ENCODE results near the gene KLF13. TPM values are rescaled to one million over a fixed set of nuclear protein-coding genes. Genes with fewer than 3 reads are reported as not detected.

KLF13 gene
- total and polyA plus RNA-seq, 7 experiments from 2014 or later: 42.4 to 256 (median 194) TPM

DNA sequence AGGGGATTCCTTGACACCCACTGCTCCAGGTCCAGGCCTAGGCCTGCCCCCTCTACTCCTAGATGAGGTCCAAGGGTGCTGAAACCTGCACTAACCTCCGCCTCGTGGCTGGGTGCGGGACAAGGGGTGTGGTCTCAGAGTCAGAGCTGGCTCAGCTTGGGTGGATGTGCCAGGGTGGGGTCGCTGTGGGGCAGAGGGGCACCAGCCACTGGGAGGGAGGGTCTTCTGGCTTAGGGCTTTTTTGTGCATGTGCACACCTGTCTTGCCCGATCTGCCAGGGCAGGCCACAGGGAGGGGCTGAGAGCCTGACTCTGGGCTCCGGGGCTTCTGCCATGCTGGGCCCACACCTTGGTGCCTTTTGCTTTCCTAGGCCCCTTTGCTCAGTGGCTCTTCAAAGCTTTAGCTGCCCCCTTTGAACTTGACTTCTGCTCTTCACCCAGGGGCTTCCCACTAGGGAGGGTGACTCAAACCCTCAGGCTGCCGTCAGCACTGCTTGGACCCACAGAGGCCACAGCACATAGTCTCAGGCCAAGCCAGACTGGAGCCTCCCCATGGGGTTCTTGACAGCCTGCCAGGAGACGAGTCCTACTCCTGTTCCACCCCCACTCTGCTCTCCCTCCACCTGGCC, 73.0 kb downstream of the KLF13 start:
- H3K4me1 ChIP-seq (ENCODE audit: control insufficient read depth in 2 of 2, insufficient read depth in 2 of 2, low read length in 2 of 2): peaks cover 0 to 14% of the 10 kb centered on the region in 2 donors
- H3K4me1 Mint-ChIP-seq: peaks cover 14 to 44% (median 30%) of the 10 kb centered on the region in 7 donors
- H3K36me3 Mint-ChIP-seq: peaks cover 0 to 5% (median 0%) of the 10 kb centered on the region in 5 donors
- POLR2A ChIA-PET: interaction anchor here (0.6 to 2.6 kb wide), 3 partner anchors 18 to 71 kb away, joined by 4 to 16 read pairs (median 4); no protein-coding TSS in a partner anchor
- no peak overlapping the region for H3K4me3 Mint-ChIP-seq
- no peak for ATAC-seq
- H3K9me3 Mint-ChIP-seq: peaks cover 0 to 3% (median 0%) of the 10 kb centered on the region in 11 donors
- no peak overlapping the region for H3K4me3 ChIP-seq (ENCODE audit: low read length)
- CTCF ChIA-PET: interaction anchor here (1.1 kb wide), 1 partner anchor 83 kb away, joined by 4 read pairs; no protein-coding TSS in a partner anchor
- peak overlapping the region in 2 of 9 donors; percentile 56 to 65 for H3K27ac Mint-ChIP-seq
- no peaks in the 10 kb centered on the region for H3K27me3 ChIP-seq (ENCODE audit: control insufficient read depth in 2 of 2, insufficient read depth in 2 of 2, low read length in 2 of 2)
- no peak for DNase-seq
- H3K36me3 ChIP-seq (ENCODE audit: control insufficient read depth in 2 of 3, insufficient read depth in 3 of 3, low read length in 3 of 3): no peaks in the 10 kb centered on the region
- H3K9me3 ChIP-seq (ENCODE audit: control insufficient read depth in 2 of 3, low read length in 3 of 3): no peaks in the 10 kb centered on the region
- H3K27me3 Mint-ChIP-seq: no peaks in the 10 kb centered on the region
- H3K27ac ChIP-seq (ENCODE audit: low read depth, low read length): no peak overlapping the region
- intact Hi-C loops (cut with micrococcal nuclease): loop anchor here in 1 of 2 donors (1.0 kb wide), 1 partner anchor 7 kb away; no protein-coding TSS in a partner anchor

DNA sequence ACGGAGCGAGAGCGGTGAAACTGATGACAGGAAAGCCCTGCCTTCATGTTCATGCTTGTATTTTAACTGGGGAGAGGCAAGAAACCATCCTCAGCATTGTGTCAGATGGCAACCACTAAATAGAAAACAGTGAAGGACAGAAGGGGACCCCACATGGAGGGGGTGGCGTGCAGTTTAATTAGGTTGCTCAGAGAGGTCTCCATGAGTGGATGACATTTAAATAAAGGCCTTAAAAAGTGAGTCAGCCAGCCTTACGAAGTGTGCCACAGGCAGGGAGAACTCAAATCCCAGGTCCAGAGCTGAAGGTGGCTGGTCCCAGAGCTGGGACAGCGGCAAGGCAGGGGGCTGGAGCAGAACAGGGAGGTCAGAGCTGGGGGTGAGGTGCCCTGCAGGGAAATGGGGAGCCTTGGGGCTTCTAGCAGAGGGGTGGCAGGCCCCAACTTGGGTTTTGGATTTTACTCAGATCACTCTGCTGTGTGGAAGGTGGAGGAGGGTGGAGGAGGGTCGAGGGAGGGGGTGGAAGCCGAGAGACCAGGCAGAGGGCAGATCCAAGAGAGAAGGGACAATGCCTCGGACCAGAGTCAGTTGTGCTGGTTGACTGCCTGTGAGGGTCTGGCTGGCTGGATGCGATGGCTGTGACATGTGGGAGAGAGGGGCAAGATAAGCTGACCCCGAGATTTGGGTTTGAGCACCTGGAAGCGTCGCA, 73.7 kb downstream of the KLF13 start:
- no peaks in the 10 kb centered on the region for H3K27me3 ChIP-seq (ENCODE audit: control insufficient read depth in 2 of 2, insufficient read depth in 2 of 2, low read length in 2 of 2)
- H3K4me3 ChIP-seq (ENCODE audit: low read length): no peak overlapping the region
- peaks cover 0 to 21% of the 10 kb centered on the region in 2 donors for H3K4me1 ChIP-seq (ENCODE audit: control insufficient read depth in 2 of 2, insufficient read depth in 2 of 2, low read length in 2 of 2)
- Mint-ChIP-seq H3K4me3 (no peak overlapping the region), H3K36me3 (peaks cover 0 to 10% (median 0%) of the 10 kb centered on the region in 5 donors), H3K27me3 (no peaks in the 10 kb centered on the region), H3K4me1 (peaks cover 21 to 51% (median 37%) of the 10 kb centered on the region in 7 donors), H3K27ac (no peak overlapping the region), H3K9me3 (peaks cover 0 to 3% (median 0%) of the 10 kb centered on the region in 11 donors)
- ATAC-seq (no peak), DNase-seq (no peak)
- ChIA-PET POLR2A (no interaction called here), CTCF (no interaction called here)
- H3K36me3 ChIP-seq (ENCODE audit: control insufficient read depth in 2 of 3, insufficient read depth in 3 of 3, low read length in 3 of 3): no peaks in the 10 kb centered on the region
- intact Hi-C loops (cut with micrococcal nuclease): loop anchor here in 1 of 2 donors (1.0 kb wide), 1 partner anchor 8 kb away; no protein-coding TSS in a partner anchor
- H3K27ac ChIP-seq (ENCODE audit: low read depth, low read length): no peak overlapping the region
- H3K9me3 ChIP-seq (ENCODE audit: control insufficient read depth in 2 of 3, low read length in 3 of 3): no peaks in the 10 kb centered on the region

DNA sequence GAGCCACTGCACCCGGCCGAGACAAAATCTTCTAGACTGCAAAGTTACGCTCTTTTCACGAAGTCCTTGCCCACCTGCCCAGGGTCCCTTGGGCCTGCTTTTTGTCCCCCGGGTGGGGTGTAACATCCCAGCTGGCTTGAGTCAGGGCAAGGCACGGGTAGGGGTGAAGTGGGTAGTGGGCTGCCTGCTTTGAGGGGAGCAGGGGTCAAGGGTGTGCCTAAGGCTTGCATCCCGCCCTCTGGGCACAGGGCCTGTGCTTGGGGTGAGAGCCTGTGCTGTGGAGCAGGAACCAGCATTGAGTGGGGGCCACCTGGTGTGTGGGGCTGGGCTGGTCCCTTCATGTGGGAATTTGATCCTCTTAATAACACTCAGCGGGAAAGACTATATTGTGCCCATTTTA, 74.6 kb downstream of the KLF13 start:
- peaks cover 0 to 6% (median 0%) of the 10 kb centered on the region in 11 donors for H3K9me3 Mint-ChIP-seq
- H3K4me3 Mint-ChIP-seq: no peak overlapping the region
- DNase-seq (no peak), ATAC-seq (no peak)
- peaks cover 0 to 14% (median 4%) of the 10 kb centered on the region in 5 donors for H3K36me3 Mint-ChIP-seq
- H3K27me3 Mint-ChIP-seq: no peaks in the 10 kb centered on the region
- peak overlapping the region in 1 of 9 donors; percentile 15 for H3K27ac Mint-ChIP-seq
- no peak overlapping the region for H3K4me3 ChIP-seq (ENCODE audit: low read length)
- intact Hi-C loops (cut with micrococcal nuclease): no loop called here
- no peaks in the 10 kb centered on the region for H3K9me3 ChIP-seq (ENCODE audit: control insufficient read depth in 2 of 3, low read length in 3 of 3)
- no peaks in the 10 kb centered on the region for H3K27me3 ChIP-seq (ENCODE audit: control insufficient read depth in 2 of 2, insufficient read depth in 2 of 2, low read length in 2 of 2)
- CTCF ChIA-PET: no interaction called here
- peaks cover 23 to 57% (median 43%) of the 10 kb centered on the region in 7 donors for H3K4me1 Mint-ChIP-seq
- POLR2A ChIA-PET: no interaction called here
- H3K4me1 ChIP-seq (ENCODE audit: control insufficient read depth in 2 of 2, insufficient read depth in 2 of 2, low read length in 2 of 2): peaks cover 0 to 25% of the 10 kb centered on the region in 2 donors
- H3K36me3 ChIP-seq (ENCODE audit: control insufficient read depth in 2 of 3, insufficient read depth in 3 of 3, low read length in 3 of 3): no peaks in the 10 kb centered on the region
- no peak overlapping the region for H3K27ac ChIP-seq (ENCODE audit: low read depth, low read length)

DNA sequence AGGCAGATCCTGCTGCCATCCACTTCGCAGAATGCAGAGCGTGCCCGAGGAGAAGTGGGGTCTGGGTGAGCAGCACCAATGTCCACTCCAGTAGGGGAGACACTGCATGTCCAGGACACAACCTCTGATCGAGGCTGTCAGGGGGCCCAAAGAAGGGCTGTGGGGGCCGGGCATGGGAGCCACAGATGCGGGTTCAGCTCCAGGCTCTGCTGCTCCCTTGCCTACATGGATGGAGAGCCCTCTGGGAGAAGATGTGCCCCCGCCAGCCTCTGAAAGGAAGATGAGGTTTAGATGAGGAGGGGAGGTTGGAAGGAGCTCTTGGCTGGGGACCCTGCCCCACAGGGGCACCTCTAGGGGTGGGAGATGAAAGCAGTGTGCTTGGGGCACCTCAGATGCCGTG, 75.4 kb downstream of the KLF13 start:
- Histone ChIP-seq H3K4me3 (ENCODE audit: low read length) (no peak overlapping the region), H3K36me3 (ENCODE audit: control insufficient read depth in 2 of 3, insufficient read depth in 3 of 3, low read length in 3 of 3) (no peaks in the 10 kb centered on the region), H3K27me3 (ENCODE audit: control insufficient read depth in 2 of 2, insufficient read depth in 2 of 2, low read length in 2 of 2) (no peaks in the 10 kb centered on the region), H3K27ac (ENCODE audit: low read depth, low read length) (no peak overlapping the region), H3K9me3 (ENCODE audit: control insufficient read depth in 2 of 3, low read length in 3 of 3) (no peaks in the 10 kb centered on the region), H3K4me1 (ENCODE audit: control insufficient read depth in 2 of 2, insufficient read depth in 2 of 2, low read length in 2 of 2) (peaks cover 0 to 25% of the 10 kb centered on the region in 2 donors)
- DNase-seq (no peak), ATAC-seq (no peak)
- peaks cover 0 to 11% (median 0%) of the 10 kb centered on the region in 11 donors for H3K9me3 Mint-ChIP-seq
- no peaks in the 10 kb centered on the region for H3K27me3 Mint-ChIP-seq
- H3K27ac Mint-ChIP-seq: peak overlapping the region in 1 of 9 donors; percentile 15
- H3K36me3 Mint-ChIP-seq: peaks cover 0 to 17% (median 4%) of the 10 kb centered on the region in 5 donors
- no peak overlapping the region for H3K4me3 Mint-ChIP-seq
- ChIA-PET POLR2A (no interaction called here), CTCF (no interaction called here)
- peaks cover 21 to 57% (median 40%) of the 10 kb centered on the region in 7 donors for H3K4me1 Mint-ChIP-seq
- intact Hi-C loops (cut with micrococcal nuclease): no loop called here

DNA sequence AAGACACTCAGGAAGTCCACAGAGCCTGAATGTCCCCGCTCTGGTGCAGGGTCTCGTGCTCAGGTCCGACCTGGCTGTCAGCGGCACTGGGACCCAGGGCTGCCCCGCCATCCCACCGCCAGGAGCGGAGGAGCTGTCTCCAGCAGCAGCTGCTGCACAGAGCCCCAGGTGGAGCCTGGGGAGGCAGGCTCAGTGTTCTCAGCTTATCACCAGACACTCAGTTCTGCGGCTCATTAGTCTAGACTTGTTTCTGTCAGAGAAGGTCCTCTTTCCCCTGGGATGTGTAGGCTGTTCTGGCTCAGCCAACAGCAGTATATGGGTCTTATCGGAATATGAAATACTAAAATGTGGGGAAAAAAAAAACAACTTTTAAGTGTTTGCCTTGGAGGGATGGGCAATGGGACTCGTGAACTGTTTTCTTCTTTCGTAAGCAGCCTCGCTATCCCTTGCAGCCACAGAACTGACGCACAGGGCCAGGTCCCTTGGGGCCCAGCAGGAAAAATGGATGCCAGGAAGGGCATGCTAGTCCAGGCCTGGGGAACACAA, 75.9 kb downstream of the KLF13 start:
- Histone ChIP-seq H3K27ac (ENCODE audit: low read depth, low read length) (no peak overlapping the region), H3K4me3 (ENCODE audit: low read length) (no peak overlapping the region), H3K27me3 (ENCODE audit: control insufficient read depth in 2 of 2, insufficient read depth in 2 of 2, low read length in 2 of 2) (no peaks in the 10 kb centered on the region), H3K36me3 (ENCODE audit: control insufficient read depth in 2 of 3, insufficient read depth in 3 of 3, low read length in 3 of 3) (no peaks in the 10 kb centered on the region), H3K9me3 (ENCODE audit: control insufficient read depth in 2 of 3, low read length in 3 of 3) (no peaks in the 10 kb centered on the region), H3K4me1 (ENCODE audit: control insufficient read depth in 2 of 2, insufficient read depth in 2 of 2, low read length in 2 of 2) (peaks cover 0 to 25% of the 10 kb centered on the region in 2 donors)
- Mint-ChIP-seq H3K9me3 (peaks cover 0 to 16% (median 0%) of the 10 kb centered on the region in 11 donors), H3K4me1 (peaks cover 19 to 57% (median 37%) of the 10 kb centered on the region in 7 donors), H3K27ac (no peak overlapping the region), H3K27me3 (no peaks in the 10 kb centered on the region), H3K4me3 (no peak overlapping the region), H3K36me3 (peaks cover 0 to 17% (median 4%) of the 10 kb centered on the region in 5 donors)
- DNase-seq (no peak), ATAC-seq (no peak)
- CTCF ChIA-PET: no interaction called here
- intact Hi-C loops (cut with micrococcal nuclease): no loop called here
- POLR2A ChIA-PET: no interaction called here

DNA sequence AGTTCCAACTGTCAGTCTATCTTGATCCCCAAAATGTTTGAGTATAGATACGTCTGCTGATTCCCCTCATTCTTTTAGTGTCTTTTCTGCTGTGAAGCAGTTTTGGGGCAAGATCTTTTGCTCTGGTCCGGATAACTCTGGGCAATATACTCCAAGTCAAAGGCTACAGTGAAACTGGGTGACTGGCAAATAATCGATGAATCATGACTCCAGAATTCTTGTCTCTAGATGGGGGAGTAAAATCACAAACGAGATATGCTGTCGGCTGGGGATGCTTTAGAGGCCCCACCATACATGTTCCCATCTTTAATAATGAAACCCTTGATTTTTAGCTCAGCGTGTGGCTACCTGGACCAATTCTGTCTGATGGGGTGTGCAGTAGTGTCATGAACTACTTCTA, 76.5 kb downstream of the KLF13 start:
- no peaks in the 10 kb centered on the region for H3K36me3 ChIP-seq (ENCODE audit: control insufficient read depth in 2 of 3, insufficient read depth in 3 of 3, low read length in 3 of 3)
- POLR2A ChIA-PET: no interaction called here
- H3K4me3 ChIP-seq (ENCODE audit: low read length): no peak overlapping the region
- H3K4me3 Mint-ChIP-seq: no peak overlapping the region
- H3K27me3 ChIP-seq (ENCODE audit: control insufficient read depth in 2 of 2, insufficient read depth in 2 of 2, low read length in 2 of 2): no peaks in the 10 kb centered on the region
- peak overlapping the region in 1 of 9 donors; percentile 50 for H3K27ac Mint-ChIP-seq
- H3K4me1 Mint-ChIP-seq: peaks cover 15 to 53% (median 32%) of the 10 kb centered on the region in 7 donors
- H3K9me3 ChIP-seq (ENCODE audit: control insufficient read depth in 2 of 3, low read length in 3 of 3): no peaks in the 10 kb centered on the region
- peaks cover 0 to 16% (median 0%) of the 10 kb centered on the region in 11 donors for H3K9me3 Mint-ChIP-seq
- ATAC-seq (no peak), DNase-seq (no peak)
- CTCF ChIA-PET: interaction anchor here (1.6 kb wide), 1 partner anchor 32 kb away, joined by 4 read pairs; no protein-coding TSS in a partner anchor
- H3K27me3 Mint-ChIP-seq: no peaks in the 10 kb centered on the region
- no peak overlapping the region for H3K27ac ChIP-seq (ENCODE audit: low read depth, low read length)
- intact Hi-C loops (cut with micrococcal nuclease): no loop called here
- peaks cover 0 to 17% (median 4%) of the 10 kb centered on the region in 5 donors for H3K36me3 Mint-ChIP-seq
- H3K4me1 ChIP-seq (ENCODE audit: control insufficient read depth in 2 of 2, insufficient read depth in 2 of 2, low read length in 2 of 2): peaks cover 0 to 20% of the 10 kb centered on the region in 2 donors

Measured in naive thymus-derived CD4-positive, alpha-beta T cell (primary cell).